Progenitor cell of endocrine pancreas (in vitro differentiated cells): ENCODE data around the gene ARHGEF10L. TPM values are rescaled to one million over a fixed set of nuclear protein-coding genes. Genes with fewer than 3 reads are reported as not detected.

Experiments used
- DNase-seq: peaks from one replicate; pipeline ENCODE4 v3.0.0; 2021; ENCODE audit warnings: low spot score; ENCODE audit not compliant: unreplicated experiment
- H3K27ac Mint-ChIP-seq: 2 replicates; pipeline ENCODE4 v1.8.0; 2021; ENCODE audit warnings: mild to moderate bottlenecking, moderate library complexity, mixed read lengths
- H3K27me3 Mint-ChIP-seq: 2 replicates; pipeline ENCODE4 v1.8.0; 2021; ENCODE audit warnings: mixed read lengths
- H3K36me3 Mint-ChIP-seq: 2 replicates; pipeline ENCODE4 v1.8.0; 2022; ENCODE audit warnings: mixed read lengths; ENCODE audit not compliant: insufficient read depth
- H3K4me1 Mint-ChIP-seq: 2 replicates; pipeline ENCODE4 v1.8.0; 2021; ENCODE audit warnings: low read depth, mixed read lengths
- H3K4me3 Mint-ChIP-seq: 2 replicates; pipeline ENCODE4 v1.8.0; 2021; ENCODE audit warnings: low read depth, mild to moderate bottlenecking, moderate library complexity, mixed read lengths
- H3K9me3 Mint-ChIP-seq: 2 replicates; pipeline ENCODE4 v1.8.0; 2021; ENCODE audit warnings: low read depth, mixed read lengths
- CTCF ChIP-seq: fragments of 200-600 bp; sonication (generic); IDR thresholded peaks from one replicate; pipeline ENCODE4 v1.5.0; 2021; ENCODE audit warnings: antibody characterized with exemption, mild to moderate bottlenecking; ENCODE audit not compliant: unreplicated experiment
- total RNA-seq: library from RNA; stranded (reverse); gene quantifications from 2 replicates; pipeline ENCODE4 v1.2.1, GENCODE V29; 2021

ARHGEF10L gene
- total RNA-seq, 1 donor from 2014 or later = 31.3 TPM

- no peak overlapping the region for H3K4me3 Mint-ChIP-seq
- H3K4me1 Mint-ChIP-seq = peaks cover 8% of the 10 kb centered on the region
- H3K36me3 Mint-ChIP-seq = no peaks in the 10 kb centered on the region
- DNase-seq = no peak
- peaks cover 41% of the 10 kb centered on the region for H3K27me3 Mint-ChIP-seq
- peak overlapping the region; percentile 73 for H3K27ac Mint-ChIP-seq
- no peak for TF ChIP-seq CTCF
- H3K9me3 Mint-ChIP-seq = no peaks in the 10 kb centered on the region
These were observed 22.9 kb upstream of the ARHGEF10L start for GRCh38 chr1:17516303-17517214.

GRCh38 chr1:17520041-17520440 is 19.5 kb upstream of the ARHGEF10L start:
- peaks cover 61% of the 10 kb centered on the region for H3K27me3 Mint-ChIP-seq
- no peaks in the 10 kb centered on the region for H3K36me3 Mint-ChIP-seq
- no peak overlapping the region for H3K27ac Mint-ChIP-seq
- H3K4me3 Mint-ChIP-seq = no peak overlapping the region
- H3K4me1 Mint-ChIP-seq = peaks cover 8% of the 10 kb centered on the region
- H3K9me3 Mint-ChIP-seq = no peaks in the 10 kb centered on the region
- DNase-seq = no peak
- no peak for TF ChIP-seq CTCF

GRCh38 chr1:17520473-17521319 is 18.8 kb upstream of the ARHGEF10L start:
- no peak overlapping the region for H3K27ac Mint-ChIP-seq
- DNase-seq = no peak
- H3K9me3 Mint-ChIP-seq = no peaks in the 10 kb centered on the region
- TF ChIP-seq CTCF = no peak
- no peaks in the 10 kb centered on the region for H3K36me3 Mint-ChIP-seq
- peaks cover 62% of the 10 kb centered on the region for H3K27me3 Mint-ChIP-seq
- peaks cover 8% of the 10 kb centered on the region for H3K4me1 Mint-ChIP-seq
- no peak overlapping the region for H3K4me3 Mint-ChIP-seq

GRCh38 chr1:17521946-17522612 is 17.4 kb upstream of the ARHGEF10L start:
- no peak for TF ChIP-seq CTCF
- H3K4me1 Mint-ChIP-seq = peaks cover under 1% of the 10 kb centered on the region
- no peak overlapping the region for H3K4me3 Mint-ChIP-seq
- no peaks in the 10 kb centered on the region for H3K9me3 Mint-ChIP-seq
- H3K36me3 Mint-ChIP-seq = no peaks in the 10 kb centered on the region
- DNase-seq = no peak
- peaks cover 63% of the 10 kb centered on the region for H3K27me3 Mint-ChIP-seq
- no peak overlapping the region for H3K27ac Mint-ChIP-seq
